PC-3 (cell line): ENCODE results near the gene MON2. TPM values are rescaled to one million over a fixed set of nuclear protein-coding genes. Genes with fewer than 3 reads are reported as not detected.

ENCODE experiments used
- ATAC-seq: fragments of 200-7000 bp; cut with Tn5 transposase; 2 replicates; pipeline ENCODE4 v1.9.1; 2020; ENCODE audit warnings: mild to moderate bottlenecking, moderate library complexity
- BruUV-seq: library from RNA; stranded (reverse); fragments of 400-500 nt; replicated peaks from 2 replicates; lab custom pipeline; 2021; lab: Mats Ljungman, UMichigan
- CTCF ChIA-PET: fragments of 300-600 bp; sonication (Branson Sonifier 250); formaldehyde crosslinking; loops from one replicate; lab custom pipeline; 2022; ENCODE audit warnings: antibody characterized with exemption; lab: Charles Lee
- POLR2A ChIA-PET: fragments of 300-600 bp; sonication (Branson Sonifier 250); formaldehyde crosslinking; loops from one replicate; lab custom pipeline; 2022; ENCODE audit warnings: antibody characterized with exemption; ENCODE audit not compliant: unreplicated experiment; lab: Charles Lee
- DNase-seq: peaks from one replicate; pipeline ENCODE4 v3.0.0-alpha.2; 2015
- H2AFZ ChIP-seq: fragments of 300-600 bp; sonication (generic); 2 replicates; pipeline ENCODE4 v1.6.0; 2016; ENCODE audit warnings: antibody characterized with exemption, low read length
- H3F3A ChIP-seq: fragments of 300-600 bp; sonication (generic); one replicate; pipeline ENCODE4 v1.6.0; 2017; ENCODE audit warnings: antibody characterized with exemption, low read length, control low read depth, mild to moderate bottlenecking; ENCODE audit not compliant: unreplicated experiment
- H3K27ac ChIP-seq: fragments of 300-600 bp; sonication (generic); 2 replicates; pipeline ENCODE4 v1.5.1; 2016; ENCODE audit warnings: mild to moderate bottlenecking, low read length
- H3K27me3 ChIP-seq: fragments of 300-600 bp; sonication (generic); 2 replicates; pipeline ENCODE4 v1.6.1; 2016; ENCODE audit warnings: low read length, mixed read lengths
- H3K36me3 ChIP-seq: fragments of 300-600 bp; sonication (generic); 2 replicates; pipeline ENCODE4 v1.6.1; 2016; ENCODE audit warnings: low read depth, mixed run types, low read length, mixed read lengths
- H3K4me1 ChIP-seq: fragments of 300-600 bp; sonication (generic); 2 replicates; pipeline ENCODE4 v1.5.1; 2016; ENCODE audit warnings: low read length; ENCODE audit not compliant: insufficient read depth
- H3K4me2 ChIP-seq: fragments of 300-600 bp; sonication (generic); 2 replicates; pipeline ENCODE4 v1.6.0; 2016; ENCODE audit warnings: low read length
- H3K4me3 ChIP-seq: fragments of 300-600 bp; sonication (generic); 2 replicates; pipeline ENCODE4 v1.5.1; 2016; ENCODE audit warnings: mild to moderate bottlenecking, low read length, mixed read lengths
- H3K79me2 ChIP-seq: fragments of 300-600 bp; sonication (generic); 2 replicates; pipeline ENCODE4 v1.6.1; 2017; ENCODE audit warnings: low read length, mixed read lengths
- H3K9ac ChIP-seq: fragments of 300-600 bp; sonication (generic); 2 replicates; pipeline ENCODE4 v1.6.0; 2016; ENCODE audit warnings: mild to moderate bottlenecking, low read length
- H3K9me2 ChIP-seq: fragments of 300-600 bp; sonication (generic); replicated peaks from 2 replicates; pipeline ENCODE4 v1.6.1; 2016; ENCODE audit warnings: mixed run types, low read length, mixed read lengths
- H3K9me3 ChIP-seq: fragments of 300-600 bp; sonication (generic); 2 replicates; pipeline ENCODE4 v1.6.1; 2016; ENCODE audit warnings: low read length, mixed read lengths
- H4K20me1 ChIP-seq: fragments of 300-600 bp; sonication (generic); 2 replicates; pipeline ENCODE4 v1.6.1; 2016; ENCODE audit warnings: low read length, mixed read lengths
- EZH2 ChIP-seq: fragments of 300-600 bp; sonication (generic); IDR thresholded peaks from one replicate; pipeline ENCODE4 v1.6.1; 2017; ENCODE audit warnings: antibody characterized with exemption, mild to moderate bottlenecking, low read length; ENCODE audit not compliant: unreplicated experiment
- EZH2phosphoT487 ChIP-seq: fragments of 300-600 bp; sonication (generic); IDR thresholded peaks from 2 replicates; pipeline ENCODE4 v1.6.1; 2018; ENCODE audit warnings: mild to moderate bottlenecking, antibody characterized with exemption, low read length, borderline replicate concordance
- intact Hi-C: fragments of 100-400 bp; cut with micrococcal nuclease; formaldehyde crosslinking; loops from 2 replicates; pipeline ENCODE4 v1.9.0; 2023
- microRNA-seq: library from miRNA; unstranded; fragments of <30 nt; microRNA quantifications from one replicate; pipeline ENCODE4 v1.1.0, GENCODE V29; 2020; ENCODE audit not compliant: unreplicated experiment
- total RNA-seq: library from RNA; depleted of rRNA; stranded (reverse); fragments of >200 nt; gene quantifications from 2 replicates; pipeline ENCODE4 v1.2.3, GENCODE V29; 2014; rRNA removed
- TF ChIP-seq, protein P1 (sequence below): fragments of 300-600 bp; sonication (generic); conservative IDR thresholded peaks from 2 replicates; pipeline ENCODE4 v1.5.1; 2017; ENCODE audit warnings: antibody characterized with exemption, low read depth, mild to moderate bottlenecking, low read length

Gene MON2
- total RNA-seq, 1 experiment from 2014 or later, result 19.1 TPM

DNA sequence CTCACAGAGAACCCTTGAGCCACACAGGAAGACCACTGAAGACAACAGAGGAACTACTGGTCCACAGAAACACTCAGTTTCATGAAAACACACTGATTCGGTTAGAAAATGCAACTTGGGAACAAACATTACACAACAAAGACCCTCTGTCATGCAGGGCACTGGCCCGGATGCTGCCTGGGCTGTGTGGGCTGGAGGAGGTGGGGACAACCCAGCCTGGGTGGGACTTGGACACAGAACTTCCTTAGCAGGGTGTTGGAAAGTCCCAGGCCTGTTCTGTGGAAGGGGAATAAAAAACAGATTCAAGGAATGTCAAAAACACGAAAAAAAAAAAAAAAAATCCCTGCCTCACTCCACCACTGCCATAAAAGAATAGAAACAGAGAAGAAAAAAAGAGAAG lies 181.0 kb downstream of the MON2 start:
- no peak overlapping the region for H3K4me3 ChIP-seq
- no peaks in the 10 kb centered on the region for H3K9me3 ChIP-seq
- no peaks in the 10 kb centered on the region for H3F3A ChIP-seq
- H3K36me3 ChIP-seq, result no peaks in the 10 kb centered on the region; the same call in 1 of the 2 replicates
- BruUV-seq, result no TSS peak
- ATAC-seq, result no peak
- no peaks in the 10 kb centered on the region for H3K79me2 ChIP-seq
- ChIA-PET POLR2A (no interaction called here), CTCF (no interaction called here)
- H3K4me1 ChIP-seq, result no peaks in the 10 kb centered on the region
- H3K9me2 ChIP-seq, result no peaks in the 10 kb centered on the region
- no peaks in the 10 kb centered on the region for H4K20me1 ChIP-seq
- intact Hi-C loops, result no loop called here
- no peak overlapping the region for H3K9ac ChIP-seq
- H3K27ac ChIP-seq, result no peak overlapping the region
- TF ChIP-seq EZH2phosphoT487 (no peak), EZH2 (no peak)
- TF ChIP-seq, protein P1, sequence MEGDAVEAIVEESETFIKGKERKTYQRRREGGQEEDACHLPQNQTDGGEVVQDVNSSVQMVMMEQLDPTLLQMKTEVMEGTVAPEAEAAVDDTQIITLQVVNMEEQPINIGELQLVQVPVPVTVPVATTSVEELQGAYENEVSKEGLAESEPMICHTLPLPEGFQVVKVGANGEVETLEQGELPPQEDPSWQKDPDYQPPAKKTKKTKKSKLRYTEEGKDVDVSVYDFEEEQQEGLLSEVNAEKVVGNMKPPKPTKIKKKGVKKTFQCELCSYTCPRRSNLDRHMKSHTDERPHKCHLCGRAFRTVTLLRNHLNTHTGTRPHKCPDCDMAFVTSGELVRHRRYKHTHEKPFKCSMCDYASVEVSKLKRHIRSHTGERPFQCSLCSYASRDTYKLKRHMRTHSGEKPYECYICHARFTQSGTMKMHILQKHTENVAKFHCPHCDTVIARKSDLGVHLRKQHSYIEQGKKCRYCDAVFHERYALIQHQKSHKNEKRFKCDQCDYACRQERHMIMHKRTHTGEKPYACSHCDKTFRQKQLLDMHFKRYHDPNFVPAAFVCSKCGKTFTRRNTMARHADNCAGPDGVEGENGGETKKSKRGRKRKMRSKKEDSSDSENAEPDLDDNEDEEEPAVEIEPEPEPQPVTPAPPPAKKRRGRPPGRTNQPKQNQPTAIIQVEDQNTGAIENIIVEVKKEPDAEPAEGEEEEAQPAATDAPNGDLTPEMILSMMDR, result no peak
- no peak overlapping the region for H3K4me2 ChIP-seq
- no peak for DNase-seq
- H3K27me3 ChIP-seq, result no peaks in the 10 kb centered on the region
- no peak overlapping the region for H2AFZ ChIP-seq

- H3K4me1 ChIP-seq, result no peaks in the 10 kb centered on the region
- ChIA-PET POLR2A (no interaction called here), CTCF (no interaction called here)
- no TSS peak for BruUV-seq
- ATAC-seq (no peak), DNase-seq (no peak)
- intact Hi-C loops, result no loop called here
- no peaks in the 10 kb centered on the region; the same call in 1 of the 2 replicates for H3K36me3 ChIP-seq
- H3K79me2 ChIP-seq, result no peaks in the 10 kb centered on the region
- TF ChIP-seq EZH2phosphoT487 (no peak), EZH2 (no peak)
- TF ChIP-seq, protein P1, result no peak
- no peak overlapping the region for H3K27ac ChIP-seq
- H3K4me2 ChIP-seq, result no peak overlapping the region
- no peaks in the 10 kb centered on the region for H3K9me2 ChIP-seq
- no peak overlapping the region for H2AFZ ChIP-seq
- no peaks in the 10 kb centered on the region for H4K20me1 ChIP-seq
- no peaks in the 10 kb centered on the region for H3K27me3 ChIP-seq
- no peaks in the 10 kb centered on the region for H3F3A ChIP-seq
- no peak overlapping the region for H3K9ac ChIP-seq
- no peaks in the 10 kb centered on the region for H3K9me3 ChIP-seq
- H3K4me3 ChIP-seq, result no peak overlapping the region
Observed at GRCh38 chr12:62649412-62650138, 182.9 kb downstream of the MON2 start.

Small RNA genes lying within 50 kb of the gene (microRNA-seq; reads per million reads assigned to microRNA genes)
- 68,658 reads per million, percentile 99 among the genes with 10 or more reads in this experiment for gene MIRLET7I

Other genes with a start within 250 kb of the MON2 start
- 39.3 and 46.1 TPM in 2 replicates for gene USP15, start 206.4 kb upstream of the MON2 start, total RNA-seq